Left renal pelvis (tissue), 4 donors: ENCODE results near the gene LCE3D. TPM values are rescaled to one million over a fixed set of nuclear protein-coding genes. Genes with fewer than 3 reads are reported as not detected.
"Not testable (repeated sequence)": the region's sequence is repeated elsewhere in the genome, so short reads cannot be mapped to it uniquely, and the experiment has no call there.

ENCODE experiments used
- DNase-seq, 4 donors: peaks; one replicate each; pipeline ENCODE4 v3.0.0-alpha.2; 2013; ENCODE audit warnings: low read depth in 4 of 4, low spot score in 3 of 4
- polyA plus RNA-seq, 4 donors: library from polyadenylated mRNA; unstranded; fragments of 120-200 nt; gene quantifications; one replicate each; pipeline ENCODE4 v1.2.1, GENCODE V29; 2013; ENCODE audit not compliant: insufficient read length in 4 of 4

Gene LCE3D
- polyA plus RNA-seq: not detected

DNA sequence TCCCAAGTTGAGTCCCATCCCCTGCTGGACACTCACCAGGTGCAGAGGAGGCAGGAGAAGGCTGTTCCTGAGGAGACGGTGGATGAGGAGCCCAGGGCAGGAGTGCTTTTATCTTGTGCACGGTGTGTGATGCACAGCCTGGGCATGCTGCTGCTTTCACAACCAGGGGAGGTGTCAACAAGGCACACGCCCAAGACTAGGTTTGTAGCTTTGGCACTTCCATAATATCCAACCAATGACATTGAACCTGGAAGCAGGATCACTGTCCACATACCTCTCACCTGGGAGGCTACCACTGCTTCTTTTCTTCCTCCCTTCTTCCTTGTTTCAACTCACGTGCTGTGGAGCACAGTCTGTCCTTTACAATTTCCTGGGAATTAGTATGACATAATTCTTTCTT lies at the start of gene LCE3D:
Gene LCE3D, minus strand, starts transcription at position 84 of the 400 bp plus-strand sequence. CDS start 580 bp downstream, outside the sequence.
- no peak for DNase-seq

GRCh38 chr1:152626744-152627143 lies 46.4 kb upstream of the LCE3D start:
- no peak for DNase-seq

- no peak for DNase-seq
Measured at GRCh38 chr1:152623203-152623844, 43.0 kb upstream of the LCE3D start.

GRCh38 chr1:152622803-152623202 lies 42.5 kb upstream of the LCE3D start, which contains the start of gene LCE3A:
Gene LCE3A, minus strand, starts transcription at chr1:152623103. Its CDS starts 0 bp downstream, at chr1:152623103.
- DNase-seq: no peak

- DNase-seq: no peak
Measured at GRCh38 chr1:152621993-152622392, 41.7 kb upstream of the LCE3D start.

GRCh38 chr1:152613511-152613910 lies 33.2 kb upstream of the LCE3D start, which contains the start of gene LCE3B:
Gene LCE3B, plus strand, starts transcription at chr1:152613811. Its CDS starts 0 bp downstream, at chr1:152613811.
- DNase-seq: no peak

DNA sequence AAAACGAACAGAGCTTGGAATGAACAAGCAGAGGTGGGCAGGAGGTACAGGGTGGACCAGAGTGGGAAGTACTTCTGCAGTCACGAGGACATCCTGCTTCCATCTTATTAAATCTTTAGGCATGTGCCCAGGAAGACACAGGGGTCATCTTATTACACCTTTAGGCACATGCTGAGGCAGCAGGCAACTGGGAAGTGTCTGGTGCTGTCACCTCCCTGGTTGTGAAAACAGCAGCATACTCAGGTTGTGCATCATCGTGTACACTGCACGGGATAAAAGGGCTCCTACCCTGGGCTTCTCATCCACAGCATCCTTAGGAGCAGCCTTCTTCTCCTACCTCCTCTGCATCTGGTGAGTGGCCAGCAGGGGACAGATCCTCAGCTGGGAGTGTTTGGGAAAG lies 19.6 kb upstream of the LCE3D start, which contains the start of gene LCE3C:
Gene LCE3C, plus strand, starts transcription at position 301 of the 400 bp plus-strand sequence. CDS start 498 bp downstream, outside the sequence.
- no peak for DNase-seq

DNA sequence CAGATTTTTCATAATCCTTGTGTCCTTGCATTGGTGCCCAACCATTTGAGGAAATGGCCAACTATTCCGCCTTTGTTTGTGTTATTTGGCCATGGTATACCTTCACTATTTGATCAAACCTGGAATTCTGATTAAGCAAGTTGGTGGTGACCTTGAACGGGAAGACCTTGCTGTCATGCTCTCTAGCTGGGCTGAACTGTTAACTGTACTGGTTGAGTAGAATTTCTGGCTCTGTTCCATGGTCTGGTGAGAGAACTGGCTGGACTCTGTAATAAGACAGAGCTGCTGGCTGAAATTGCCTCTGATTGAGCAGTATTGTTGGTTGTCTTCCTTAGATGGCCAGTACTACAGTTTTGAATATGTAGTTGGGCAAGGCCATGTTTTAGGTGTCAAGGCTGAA lies 16.7 kb upstream of the LCE3D start:
- DNase-seq: no peak

GRCh38 chr1:152585586-152585985 lies 5.3 kb upstream of the LCE3D start:
- no peak for DNase-seq

DNA sequence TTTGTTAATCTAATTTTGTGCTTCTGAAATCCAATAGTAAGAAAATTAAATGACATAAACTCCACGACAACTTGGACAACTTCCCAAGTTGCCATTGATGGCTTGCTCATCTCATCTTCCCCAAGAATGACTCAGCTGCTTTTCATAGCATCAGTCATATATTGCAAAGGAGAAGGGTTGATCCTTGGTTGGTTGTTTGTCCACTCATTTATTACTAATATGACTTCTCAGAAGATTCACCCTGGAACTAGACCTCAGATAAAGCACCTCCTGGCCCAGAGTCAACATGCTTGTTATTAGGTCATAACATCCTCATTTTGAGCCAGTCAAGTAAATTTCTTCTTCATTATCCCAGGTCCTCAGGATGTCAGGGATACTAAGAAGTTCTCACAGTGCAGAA lies 2.3 kb upstream of the LCE3D start:
- no peak for DNase-seq

DNA sequence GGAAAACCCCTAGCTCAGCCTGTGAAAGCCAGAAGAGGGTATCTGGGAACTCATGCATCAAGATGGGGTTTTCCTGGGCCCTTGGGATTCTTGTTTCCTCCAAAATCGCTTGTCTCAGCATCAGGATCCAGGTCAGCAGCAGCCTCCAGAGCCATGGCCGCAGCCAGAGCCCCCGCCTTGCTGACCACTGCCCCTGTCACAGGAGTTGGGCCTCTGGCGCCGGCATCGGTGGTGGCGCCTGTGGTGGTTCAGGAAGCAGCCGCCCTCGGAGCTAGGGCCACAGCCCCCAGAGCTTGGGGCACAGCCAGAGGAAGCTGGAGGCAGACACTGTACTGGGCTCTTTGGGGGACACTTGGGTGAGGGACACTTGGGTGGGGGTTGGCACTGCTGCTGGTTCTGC lies 790 bp downstream of the LCE3D start:
- DNase-seq: not testable (repeated sequence)

DNA sequence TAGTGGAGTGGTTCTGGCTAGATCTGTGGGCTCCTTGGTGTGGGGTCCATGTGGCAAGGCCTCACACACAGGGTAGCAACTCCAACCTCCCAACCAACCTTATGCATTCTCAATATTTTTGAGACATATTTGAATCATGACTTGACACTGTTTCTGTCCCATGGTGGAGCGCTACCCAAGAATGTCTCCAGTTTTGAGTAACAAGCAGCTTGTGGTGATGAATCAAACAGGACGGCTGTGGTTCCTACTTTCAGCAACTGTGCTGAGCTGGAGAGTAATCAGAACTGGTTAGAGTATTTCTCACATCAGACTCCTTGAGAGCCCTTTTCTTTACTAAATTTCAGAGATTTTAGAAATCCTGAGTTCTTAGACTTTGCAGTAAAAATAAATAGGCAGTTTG lies 3.1 kb downstream of the LCE3D start:
- DNase-seq: no peak

DNA sequence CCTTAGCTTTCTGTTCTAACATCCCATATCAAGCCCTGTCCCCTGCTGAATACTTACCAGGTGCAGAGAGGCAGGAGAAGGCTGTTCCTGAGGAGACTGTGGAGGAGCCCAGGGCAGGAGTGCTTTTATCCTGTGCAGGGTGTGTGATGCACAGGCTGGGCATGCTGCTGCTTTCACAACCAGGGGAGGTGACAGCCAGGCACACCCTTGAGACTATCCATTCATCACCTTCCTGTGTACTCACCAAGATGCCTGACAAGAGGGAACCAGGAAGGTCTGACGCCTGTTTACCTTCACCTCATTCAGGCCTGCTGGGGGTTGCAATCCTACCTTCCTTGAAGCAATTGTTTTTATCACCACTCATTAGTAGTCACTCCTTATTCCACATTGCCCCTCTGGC lies 13.6 kb downstream of the LCE3D start, which contains the start of gene LCE3E:
Gene LCE3E, minus strand, starts transcription at position 100 of the 400 bp plus-strand sequence. CDS start 572 bp downstream, outside the sequence.
- no peak for DNase-seq

DNA sequence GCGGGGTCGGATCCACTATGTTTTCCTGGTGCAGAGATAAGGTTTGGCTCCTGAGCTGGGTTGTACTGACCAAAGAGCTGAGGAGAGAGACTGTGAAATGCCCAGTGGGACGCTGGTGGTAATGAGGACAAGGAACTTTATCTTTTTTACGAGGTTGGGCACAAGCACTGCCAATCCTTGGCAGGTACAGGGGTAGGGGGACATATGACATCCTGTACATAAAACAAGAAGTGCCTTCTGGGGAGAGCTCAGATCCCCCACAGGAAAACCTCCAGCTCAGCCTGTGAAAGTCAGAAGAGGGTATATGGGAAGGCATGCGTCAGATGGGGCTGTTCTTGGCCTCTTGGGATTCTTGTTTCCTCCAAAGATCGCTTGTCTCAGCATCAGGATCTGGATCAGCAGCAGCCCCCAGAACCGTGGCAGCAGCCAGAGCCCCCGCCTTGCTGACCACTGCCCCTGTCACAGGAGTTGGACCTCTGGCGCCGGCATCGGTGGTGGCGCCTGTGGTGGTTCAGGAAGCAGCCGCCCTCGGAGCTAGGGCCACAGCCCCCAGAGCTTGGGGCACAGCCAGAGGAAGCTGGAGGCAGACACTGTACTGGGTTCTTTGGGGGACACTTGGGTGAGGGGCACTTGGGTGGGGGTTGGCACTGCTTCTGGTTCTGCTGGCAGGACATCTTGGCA lies 14.6 kb downstream of the LCE3D start:
- no peak for DNase-seq

- DNase-seq: no peak
Measured at GRCh38 chr1:152565115-152565514, 15.2 kb downstream of the LCE3D start.

DNA sequence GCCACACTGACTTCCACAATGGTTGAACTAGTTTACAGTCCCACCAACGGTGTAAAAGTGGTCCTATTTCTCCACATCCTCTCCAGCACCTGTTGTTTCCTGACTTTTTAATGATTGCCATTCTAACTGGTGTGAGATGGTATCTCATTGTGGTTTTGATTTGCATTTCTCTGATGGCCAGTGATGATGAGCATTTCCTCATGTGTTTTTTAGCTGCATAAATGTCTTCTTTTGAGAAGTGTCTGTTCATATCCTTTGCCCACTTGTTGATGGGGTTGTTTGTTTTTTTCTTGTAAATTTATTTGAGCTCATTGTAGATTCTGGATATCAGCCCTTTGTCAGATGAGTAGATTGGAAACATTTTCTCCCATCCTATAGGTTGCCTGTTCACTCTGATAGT lies 32.0 kb downstream of the LCE3D start:
- not testable (repeated sequence) for DNase-seq

GRCh38 chr1:152546704-152547103 lies 33.6 kb downstream of the LCE3D start:
- no peak for DNase-seq

- DNase-seq: no peak
Measured at GRCh38 chr1:152543820-152544219, 36.5 kb downstream of the LCE3D start.

GRCh38 chr1:152539901-152540300 lies 40.4 kb downstream of the LCE3D start:
- no peak for DNase-seq

GRCh38 chr1:152537496-152537895 lies 42.8 kb downstream of the LCE3D start:
- DNase-seq: no peak

DNA sequence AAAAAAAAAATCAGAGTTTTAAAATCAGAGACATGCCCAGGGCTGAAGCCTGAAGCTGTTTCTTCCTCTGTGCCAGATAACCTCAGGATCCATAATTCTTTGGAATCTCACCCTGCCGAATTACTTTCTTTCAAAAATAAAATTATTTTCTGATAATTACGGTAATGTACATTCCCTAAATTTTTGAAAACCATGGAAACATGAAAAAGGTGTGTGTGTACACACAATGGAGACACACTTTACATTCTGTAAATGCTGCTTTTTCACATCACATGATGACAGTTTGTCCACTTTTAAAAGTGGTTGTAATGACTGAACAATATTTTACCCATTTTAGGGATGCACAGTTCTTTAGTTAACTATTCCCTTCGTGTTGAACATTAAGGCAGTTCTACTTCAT lies 44.5 kb downstream of the LCE3D start:
- no peak for DNase-seq
